ENCODE data around the gene MCM10. TPM values are rescaled to one million over a fixed set of nuclear protein-coding genes. Genes with fewer than 3 reads are reported as not detected.

MCM10 gene
- total and polyA plus RNA-seq, 2 experiments from 2014 or later = 38.2 to 43.0 TPM

DNA sequence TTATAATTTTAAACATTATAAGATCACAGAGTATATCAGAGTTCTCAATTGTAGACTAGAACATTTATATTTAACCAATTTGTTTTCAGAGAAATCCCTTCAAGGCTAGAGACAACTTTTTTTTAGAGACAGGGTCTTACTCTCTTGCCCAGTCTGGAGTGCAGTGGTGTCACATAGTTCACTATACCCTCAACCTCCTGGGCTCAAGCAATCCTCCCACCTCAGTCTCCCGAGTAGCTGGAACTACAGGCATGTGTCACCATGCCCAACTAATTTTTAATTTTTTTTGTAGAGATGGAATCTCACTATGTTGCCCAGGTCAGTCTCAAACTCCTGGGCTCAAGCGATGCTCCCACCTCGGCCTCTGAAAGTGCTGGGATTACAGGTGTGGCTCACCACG is 57.5 kb downstream of the MCM10 start (continued):
- TF ChIP-seq, protein P1, sequence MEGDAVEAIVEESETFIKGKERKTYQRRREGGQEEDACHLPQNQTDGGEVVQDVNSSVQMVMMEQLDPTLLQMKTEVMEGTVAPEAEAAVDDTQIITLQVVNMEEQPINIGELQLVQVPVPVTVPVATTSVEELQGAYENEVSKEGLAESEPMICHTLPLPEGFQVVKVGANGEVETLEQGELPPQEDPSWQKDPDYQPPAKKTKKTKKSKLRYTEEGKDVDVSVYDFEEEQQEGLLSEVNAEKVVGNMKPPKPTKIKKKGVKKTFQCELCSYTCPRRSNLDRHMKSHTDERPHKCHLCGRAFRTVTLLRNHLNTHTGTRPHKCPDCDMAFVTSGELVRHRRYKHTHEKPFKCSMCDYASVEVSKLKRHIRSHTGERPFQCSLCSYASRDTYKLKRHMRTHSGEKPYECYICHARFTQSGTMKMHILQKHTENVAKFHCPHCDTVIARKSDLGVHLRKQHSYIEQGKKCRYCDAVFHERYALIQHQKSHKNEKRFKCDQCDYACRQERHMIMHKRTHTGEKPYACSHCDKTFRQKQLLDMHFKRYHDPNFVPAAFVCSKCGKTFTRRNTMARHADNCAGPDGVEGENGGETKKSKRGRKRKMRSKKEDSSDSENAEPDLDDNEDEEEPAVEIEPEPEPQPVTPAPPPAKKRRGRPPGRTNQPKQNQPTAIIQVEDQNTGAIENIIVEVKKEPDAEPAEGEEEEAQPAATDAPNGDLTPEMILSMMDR (conservative IDR thresholded peaks at IDR 0.05; ENCODE audit: low read depth in 2 of 2) = no peak
- TF ChIP-seq JUNB (IDR thresholded peaks at IDR 0.05; ENCODE audit: unreplicated experiment) (no peak), STAT1 (IDR thresholded peaks at IDR 0.05; ENCODE audit: unreplicated experiment) (no peak)
- TF ChIP-seq, protein P2, sequence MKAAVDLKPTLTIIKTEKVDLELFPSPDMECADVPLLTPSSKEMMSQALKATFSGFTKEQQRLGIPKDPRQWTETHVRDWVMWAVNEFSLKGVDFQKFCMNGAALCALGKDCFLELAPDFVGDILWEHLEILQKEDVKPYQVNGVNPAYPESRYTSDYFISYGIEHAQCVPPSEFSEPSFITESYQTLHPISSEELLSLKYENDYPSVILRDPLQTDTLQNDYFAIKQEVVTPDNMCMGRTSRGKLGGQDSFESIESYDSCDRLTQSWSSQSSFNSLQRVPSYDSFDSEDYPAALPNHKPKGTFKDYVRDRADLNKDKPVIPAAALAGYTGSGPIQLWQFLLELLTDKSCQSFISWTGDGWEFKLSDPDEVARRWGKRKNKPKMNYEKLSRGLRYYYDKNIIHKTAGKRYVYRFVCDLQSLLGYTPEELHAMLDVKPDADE (IDR thresholded peaks at IDR 0.05) = no peak

DNA sequence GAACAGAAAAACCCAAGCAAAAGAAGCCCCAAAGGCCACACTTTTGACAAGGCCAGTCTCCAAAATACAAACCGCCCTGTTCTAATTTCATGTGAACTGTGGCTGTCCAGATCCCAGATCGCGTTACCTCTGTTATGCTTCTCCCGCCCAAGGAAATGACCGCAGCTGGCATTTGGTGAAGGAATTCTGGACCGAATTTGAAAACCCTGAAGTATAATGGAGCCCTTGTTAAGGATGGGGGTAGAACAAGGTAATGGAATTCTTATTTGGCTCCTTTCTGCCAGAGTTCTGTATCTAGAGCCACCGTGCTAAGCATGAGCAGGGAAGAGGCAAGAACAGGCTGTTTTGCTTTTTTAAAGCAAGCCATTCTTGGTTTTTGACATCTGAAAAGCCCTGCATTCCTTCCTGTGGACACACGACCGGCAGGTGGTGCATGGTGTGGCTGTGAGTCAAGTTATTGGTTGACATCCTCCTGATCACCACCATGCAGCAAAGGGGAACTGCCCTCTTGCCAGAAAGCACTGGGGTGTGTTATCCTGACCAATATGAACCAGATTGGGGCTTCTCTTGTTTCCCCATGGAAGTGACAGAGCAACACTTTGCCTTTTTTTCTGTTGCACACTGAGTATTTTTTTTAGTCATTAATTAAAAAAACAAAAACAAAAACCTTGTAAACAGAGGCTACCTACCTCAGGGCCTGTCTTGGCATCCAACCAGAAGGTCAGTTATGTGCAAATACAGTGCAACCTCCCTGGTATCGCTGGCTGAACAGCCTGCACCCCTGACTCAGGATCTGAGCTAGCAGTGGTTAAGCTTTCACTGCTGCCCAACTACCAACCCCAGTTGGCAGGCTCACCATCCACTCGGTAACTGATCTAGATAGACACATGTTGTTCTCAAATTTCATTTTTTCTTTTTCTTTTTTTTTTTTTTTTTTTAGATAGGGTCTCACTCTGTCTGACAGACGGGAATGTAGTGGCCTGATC is 58.6 kb downstream of the MCM10 start:
- TF ChIP-seq, protein P1 (conservative IDR thresholded peaks at IDR 0.05; ENCODE audit: low read depth in 2 of 2) = peak; percentile 55 to 69
- no peak for TF ChIP-seq POLR2AphosphoS5 (IDR thresholded peaks at IDR 0.05; ENCODE audit: low read depth)
- Mint-ChIP-seq H3K27ac (peak overlapping the region; percentile 37; the same call in 1 of the 2 replicates), H3K27me3 (ENCODE audit: insufficient read depth, low read depth, poor library complexity) (peaks cover 3% of the 10 kb centered on the region), H3K36me3 (ENCODE audit: low read depth) (peaks cover 22% of the 10 kb centered on the region), H3K4me3 (no peak overlapping the region), H3K9me3 (peaks cover 17% of the 10 kb centered on the region; the same call in 2 of the 3 replicates), H3K4me1 (peaks cover 9% of the 10 kb centered on the region)
- no peaks in the 10 kb centered on the region for H4K20me1 ChIP-seq (replicated peaks; ENCODE audit: insufficient read depth)
- H3K9me2 ChIP-seq (ENCODE audit: insufficient read depth) = no peaks in the 10 kb centered on the region
- peak; percentile 94 for ATAC-seq
- no peak overlapping the region for H3K4me3 ChIP-seq
- H3F3A ChIP-seq (replicated peaks; ENCODE audit: low read depth) = no peaks in the 10 kb centered on the region
- H3K36me3 ChIP-seq (ENCODE audit: insufficient read depth) = no peaks in the 10 kb centered on the region
- 0 out of 2 replicates have a peak overlapping the region, but pooled peaks have one; percentile 56 for H3K27ac ChIP-seq (ENCODE audit: low read depth)
- DNase-seq (ENCODE audit: low spot score) = peak; percentile 84
- no peaks in the 10 kb centered on the region for H3K79me2 ChIP-seq (replicated peaks; ENCODE audit: insufficient read depth)
- peak overlapping the region; percentile 25 for H3K4me2 ChIP-seq
- peaks cover 8% of the 10 kb centered on the region; the same call in 1 of the 2 replicates for H3K4me1 ChIP-seq (ENCODE audit: insufficient read depth)
- H2AFZ ChIP-seq = no peak overlapping the region
- no peaks in the 10 kb centered on the region for H3K27me3 ChIP-seq (ENCODE audit: insufficient read depth)

DNA sequence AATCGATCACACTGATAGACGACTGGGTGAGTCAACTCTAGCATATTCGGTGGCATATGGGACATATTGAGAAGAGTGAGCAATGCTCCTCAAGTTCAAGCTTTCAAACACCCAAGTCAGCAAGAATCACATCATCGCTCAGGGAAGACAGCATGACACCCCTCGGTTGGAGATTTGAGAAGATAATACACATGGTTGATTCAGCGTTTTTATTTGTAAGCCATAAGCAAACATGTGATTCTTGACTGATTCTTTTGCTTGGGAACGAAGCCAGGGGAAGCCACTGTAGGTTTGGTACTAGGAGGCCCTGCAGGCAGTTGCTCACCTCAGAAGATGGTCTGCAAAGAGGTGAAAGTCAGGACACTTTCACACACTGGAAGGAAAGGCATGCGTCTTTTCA is 60.2 kb downstream of the MCM10 start:
- H3K4me1 ChIP-seq (ENCODE audit: insufficient read depth) = peaks cover 8% of the 10 kb centered on the region; the same call in 1 of the 2 replicates
- Mint-ChIP-seq H3K27ac (no peak overlapping the region), H3K4me3 (no peak overlapping the region), H3K36me3 (ENCODE audit: low read depth) (peaks cover 7% of the 10 kb centered on the region; the same call in 2 of the 3 replicates), H3K27me3 (ENCODE audit: insufficient read depth, low read depth, poor library complexity) (peaks cover 4% of the 10 kb centered on the region), H3K9me3 (peaks cover 5% of the 10 kb centered on the region; the same call in 2 of the 3 replicates), H3K4me1 (peaks cover 12% of the 10 kb centered on the region)
- ATAC-seq (no peak), DNase-seq (ENCODE audit: low spot score) (no peak)
- H3K79me2 ChIP-seq (replicated peaks; ENCODE audit: insufficient read depth) = no peaks in the 10 kb centered on the region
- H3K4me3 ChIP-seq = no peak overlapping the region
- H4K20me1 ChIP-seq (replicated peaks; ENCODE audit: insufficient read depth) = no peaks in the 10 kb centered on the region
- H3F3A ChIP-seq (replicated peaks; ENCODE audit: low read depth) = no peaks in the 10 kb centered on the region
- no peaks in the 10 kb centered on the region for H3K36me3 ChIP-seq (ENCODE audit: insufficient read depth)
- no peak overlapping the region for H3K27ac ChIP-seq (ENCODE audit: low read depth)
- no peaks in the 10 kb centered on the region for H3K9me2 ChIP-seq (ENCODE audit: insufficient read depth)
- no peak overlapping the region for H3K4me2 ChIP-seq
- H3K27me3 ChIP-seq (ENCODE audit: insufficient read depth) = no peaks in the 10 kb centered on the region
- H2AFZ ChIP-seq = no peak overlapping the region
- TF ChIP-seq POLR2AphosphoS5 (IDR thresholded peaks at IDR 0.05; ENCODE audit: low read depth) = no peak
- no peak for TF ChIP-seq ZNF331 (CRISPR knock-in tag; IDR thresholded peaks at IDR 0.05; ENCODE audit: low read depth)
- TF ChIP-seq JUNB (IDR thresholded peaks at IDR 0.05; ENCODE audit: unreplicated experiment) = no peak
- no peak for TF ChIP-seq EZH2phosphoT487 (IDR thresholded peaks at IDR 0.05; ENCODE audit: unreplicated experiment)

All from GM23338 (cell line).